Measurements from ENCODE around the gene ZDHHC23.
A peak's percentile ranks its signal among the peaks of the same experiment; 100 is the strongest.

The ZDHHC23 gene

GRCh38 chr3:113947372-113948014 lies at the start of gene ZDHHC23:
ZDHHC23 (plus strand) TSS chr3:113948013; CDS start chr3:113948803, 790 bp downstream.
- DNase-seq (ENCODE audit: low read depth, low spot score): no peak

GRCh38 chr3:113898892-113899291 lies 48.9 kb upstream of the ZDHHC23 start:
- DNase-seq (ENCODE audit: low read depth, low spot score): no peak

DNA sequence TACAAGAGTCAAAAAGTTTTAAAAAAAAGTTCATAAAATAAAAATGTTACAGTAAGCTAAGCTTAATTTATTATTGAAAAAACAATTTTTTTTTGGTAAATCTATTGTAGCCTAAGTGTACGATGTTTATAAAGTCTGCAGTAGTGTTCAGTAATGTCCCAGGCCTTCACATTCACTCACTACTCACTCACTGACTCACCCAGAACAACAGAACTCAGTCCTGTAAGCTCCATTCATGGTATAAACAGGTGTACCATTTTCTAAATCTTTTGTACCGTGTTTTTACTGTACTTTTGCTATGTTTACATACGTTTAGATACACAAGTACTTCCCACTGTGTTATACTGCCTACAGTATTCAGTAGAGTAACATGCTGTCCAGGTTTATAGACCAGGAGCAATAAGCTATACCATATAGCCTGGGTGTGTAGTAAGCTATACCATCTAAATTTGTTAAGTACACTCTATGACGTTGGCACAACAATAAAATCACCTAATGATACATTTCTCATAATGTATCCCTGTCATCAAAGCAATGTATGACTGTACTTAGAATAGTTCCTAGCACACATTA lies 41.2 kb upstream of the ZDHHC23 start:
- DNase-seq (ENCODE audit: low read depth, low spot score): no peak

GRCh38 chr3:113908133-113908532 lies 39.7 kb upstream of the ZDHHC23 start:
- no peak for DNase-seq (ENCODE audit: low read depth, low spot score)

DNA sequence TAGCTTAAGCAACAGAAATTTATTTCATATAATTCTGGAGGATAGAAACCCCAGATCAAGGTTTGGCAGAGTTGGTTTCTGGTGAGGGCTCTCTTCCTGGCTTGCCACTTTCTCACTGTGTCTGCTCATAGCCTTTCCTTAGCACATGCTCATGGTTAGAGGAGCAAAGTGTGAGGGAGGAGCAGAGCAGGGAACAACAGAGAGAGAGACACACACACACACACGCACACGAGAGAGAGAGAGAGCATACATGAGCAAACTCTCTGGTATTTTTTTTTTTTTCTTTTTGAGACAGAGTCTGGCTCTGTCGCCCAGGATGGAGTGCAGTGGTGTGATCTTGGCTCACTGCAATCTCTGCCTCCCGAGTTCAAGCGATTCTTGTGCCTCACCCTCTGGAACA lies 36.8 kb upstream of the ZDHHC23 start:
- no peak for DNase-seq (ENCODE audit: low read depth, low spot score)

DNA sequence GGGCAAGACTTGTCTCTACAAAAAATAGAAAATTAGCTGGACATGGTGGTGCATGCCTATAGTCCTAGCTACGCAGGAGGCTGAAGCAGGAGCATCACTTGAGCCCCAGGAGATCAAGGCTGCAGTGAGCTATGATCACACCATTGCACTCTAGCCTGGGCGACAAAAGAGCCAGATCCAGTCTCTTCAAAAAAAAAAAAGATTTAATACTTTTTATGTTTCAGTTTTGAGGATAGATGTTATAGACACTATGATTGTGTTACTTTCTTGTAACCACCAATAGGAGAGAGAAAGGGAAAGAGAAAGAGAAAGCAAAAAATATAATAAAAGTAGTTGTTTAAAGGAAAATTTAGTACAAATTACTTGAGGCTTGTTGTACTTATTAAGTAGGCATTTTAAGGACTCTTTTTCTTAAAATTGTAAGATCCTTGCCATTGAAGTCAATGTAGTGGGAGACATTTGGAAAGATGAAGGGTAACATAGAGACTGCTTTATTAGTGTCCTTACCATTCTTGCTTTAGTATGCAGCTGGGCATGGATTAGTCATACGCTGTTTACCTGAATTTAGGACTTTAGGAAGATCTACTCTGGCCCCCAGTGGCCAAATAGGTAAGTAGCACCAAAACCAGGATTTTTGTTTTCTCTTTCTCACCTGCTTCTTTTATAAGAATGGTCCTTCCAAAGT lies 35.1 kb upstream of the ZDHHC23 start:
- DNase-seq (ENCODE audit: low read depth, low spot score): peak; percentile 50

DNA sequence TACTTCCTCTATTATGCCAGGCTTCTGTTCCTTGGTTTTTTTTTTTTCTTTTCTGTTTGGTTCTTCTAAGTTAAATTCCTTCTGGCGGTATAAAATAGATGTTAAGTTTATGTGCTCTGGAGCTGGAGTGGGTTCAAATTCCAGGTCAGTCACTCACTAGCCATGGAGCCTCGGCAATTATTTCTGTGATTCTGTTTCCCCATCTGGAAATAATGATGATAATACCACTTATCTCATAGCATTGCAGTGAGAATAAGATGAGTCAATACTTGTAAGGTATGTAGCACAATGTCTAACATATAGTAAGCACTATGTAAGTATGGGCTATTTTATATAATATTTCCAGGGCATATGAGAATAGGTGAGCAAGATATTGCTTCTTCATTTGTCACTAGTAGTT lies 33.2 kb upstream of the ZDHHC23 start:
- DNase-seq (ENCODE audit: low read depth, low spot score): no peak

- DNase-seq (ENCODE audit: low read depth, low spot score): no peak
Observed at GRCh38 chr3:113927556-113927955, 20.3 kb upstream of the ZDHHC23 start.

DNA sequence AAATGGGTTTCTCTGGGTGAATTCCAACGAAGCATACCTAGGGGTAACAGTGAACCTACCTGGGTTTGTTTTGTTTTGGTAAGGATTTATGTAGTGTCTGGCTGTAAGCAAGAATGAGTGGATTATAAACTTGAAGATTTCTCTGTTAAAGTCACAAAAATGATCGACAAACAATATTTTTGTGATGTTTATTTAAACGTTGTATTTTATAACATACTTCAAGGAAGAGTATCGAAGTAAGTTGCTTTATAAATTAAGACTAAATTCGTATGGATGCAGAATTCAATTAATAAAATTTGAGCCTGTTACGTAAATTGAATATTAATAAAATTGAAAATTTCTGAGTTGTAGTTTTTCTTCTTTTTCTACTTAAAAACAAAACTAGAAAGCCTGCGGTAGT lies 982 bp upstream of the ZDHHC23 start:
- DNase-seq (ENCODE audit: low read depth, low spot score): no peak

GRCh38 chr3:113948015-113948917 lies 453 bp downstream of the ZDHHC23 start:
- DNase-seq (ENCODE audit: low read depth, low spot score): no peak

- no peak for DNase-seq (ENCODE audit: low read depth, low spot score)
Observed at GRCh38 chr3:113952921-113953320, 5.1 kb downstream of the ZDHHC23 start.

DNA sequence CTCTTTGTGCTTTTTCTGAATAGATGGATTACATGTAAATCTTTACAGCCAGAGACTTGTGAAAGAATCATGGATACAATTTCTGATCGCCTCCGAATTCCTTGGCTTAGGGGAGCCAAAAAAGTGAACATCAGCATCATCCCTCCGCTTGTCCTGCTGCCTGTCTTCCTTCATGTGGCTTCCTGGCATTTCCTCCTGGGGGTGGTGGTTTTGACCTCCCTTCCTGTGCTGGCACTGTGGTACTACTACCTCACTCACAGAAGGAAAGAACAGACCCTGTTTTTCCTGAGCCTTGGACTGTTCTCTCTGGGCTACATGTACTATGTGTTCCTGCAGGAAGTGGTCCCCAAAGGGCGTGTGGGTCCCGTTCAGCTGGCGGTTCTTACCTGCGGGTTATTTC lies 5.9 kb downstream of the ZDHHC23 start:
- DNase-seq (ENCODE audit: low read depth, low spot score): no peak

- DNase-seq (ENCODE audit: low read depth, low spot score): no peak
Observed at GRCh38 chr3:113954091-113954685, 6.4 kb downstream of the ZDHHC23 start.

DNA sequence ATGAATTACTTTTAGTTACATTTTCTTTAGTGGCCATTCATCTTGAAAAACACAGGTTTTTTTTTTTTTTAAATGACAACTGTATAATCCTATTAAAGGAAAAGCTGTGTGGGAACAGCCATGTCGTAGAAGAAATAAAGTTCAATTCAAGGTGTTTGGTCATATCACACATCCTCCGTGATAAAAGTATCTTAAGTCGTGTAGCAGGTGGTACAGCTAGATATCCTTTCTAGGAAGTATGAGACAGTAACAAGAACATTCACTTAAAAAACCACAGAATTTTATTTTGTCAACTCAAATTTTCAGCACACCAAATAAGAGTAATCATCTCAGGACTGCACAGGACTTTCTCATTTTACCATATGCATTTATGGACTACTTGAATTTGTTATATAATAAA lies 16.1 kb downstream of the ZDHHC23 start:
- no peak for DNase-seq (ENCODE audit: low read depth, low spot score)

DNA sequence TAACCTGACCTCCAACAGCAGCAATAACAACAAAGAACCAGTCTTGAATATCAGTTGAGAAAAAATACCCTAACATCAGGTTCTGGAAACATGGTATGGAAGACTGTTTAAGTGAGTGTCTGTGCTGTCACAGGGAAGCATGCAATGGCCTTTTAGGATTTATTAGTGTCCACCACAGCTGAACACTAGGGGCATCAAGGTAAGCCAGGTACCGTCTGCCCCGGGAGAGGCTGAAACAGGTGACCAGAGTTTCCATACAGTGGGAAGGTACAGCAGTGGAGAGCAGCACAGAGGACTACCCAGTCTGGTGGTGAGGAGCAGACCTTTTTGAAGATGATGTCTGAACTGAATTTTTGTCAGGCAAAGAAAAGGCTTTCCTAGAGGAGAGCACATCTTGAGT lies 18.4 kb downstream of the ZDHHC23 start:
- no peak for DNase-seq (ENCODE audit: low read depth, low spot score)

DNA sequence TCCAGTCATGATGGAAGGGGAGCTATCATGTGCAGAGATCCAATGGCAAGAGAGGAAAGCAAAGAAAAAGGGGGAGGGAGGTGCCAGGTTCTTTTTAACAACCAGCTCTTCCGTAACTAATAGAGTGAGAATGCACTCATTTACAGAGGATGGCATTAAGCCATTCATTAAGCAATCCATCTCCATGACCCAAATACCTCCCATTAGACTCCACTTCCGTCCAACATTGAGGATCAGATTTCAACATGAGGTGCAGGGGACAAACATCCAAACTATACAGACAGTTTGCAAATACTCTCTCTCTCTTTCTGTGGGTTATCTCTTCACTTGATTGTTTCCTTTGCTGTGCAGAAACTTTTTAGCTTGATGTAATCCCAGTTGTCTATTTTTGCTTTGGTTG lies 21.2 kb downstream of the ZDHHC23 start:
- no peak for DNase-seq (ENCODE audit: low read depth, low spot score)

- DNase-seq (ENCODE audit: low read depth, low spot score): no peak
Observed at GRCh38 chr3:113977822-113978221, 30.0 kb downstream of the ZDHHC23 start.

GRCh38 chr3:113979916-113980315 lies 32.1 kb downstream of the ZDHHC23 start:
- no peak for DNase-seq (ENCODE audit: low read depth, low spot score)

DNA sequence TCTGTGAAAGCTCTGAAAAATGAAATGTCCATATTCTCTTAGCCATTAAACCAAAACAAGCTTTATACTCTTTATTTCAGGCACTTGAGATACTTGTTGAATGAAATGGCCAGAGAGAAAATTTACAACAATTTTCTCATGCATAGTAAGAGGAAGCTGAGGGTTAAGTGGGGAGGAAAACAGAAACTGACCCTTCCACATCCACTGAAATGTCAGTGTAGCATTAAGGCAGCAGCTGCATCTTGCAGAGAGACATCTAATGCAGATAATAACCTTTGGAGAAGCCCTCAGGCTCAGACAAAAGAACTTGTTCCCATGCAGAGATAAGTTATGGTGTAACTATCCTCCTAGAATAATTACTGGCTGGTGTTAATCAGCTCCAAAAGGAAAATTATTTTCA lies 34.0 kb downstream of the ZDHHC23 start:
- DNase-seq (ENCODE audit: low read depth, low spot score): no peak

- no peak for DNase-seq (ENCODE audit: low read depth, low spot score)
Observed at GRCh38 chr3:113983544-113983943, 35.7 kb downstream of the ZDHHC23 start.

DNA sequence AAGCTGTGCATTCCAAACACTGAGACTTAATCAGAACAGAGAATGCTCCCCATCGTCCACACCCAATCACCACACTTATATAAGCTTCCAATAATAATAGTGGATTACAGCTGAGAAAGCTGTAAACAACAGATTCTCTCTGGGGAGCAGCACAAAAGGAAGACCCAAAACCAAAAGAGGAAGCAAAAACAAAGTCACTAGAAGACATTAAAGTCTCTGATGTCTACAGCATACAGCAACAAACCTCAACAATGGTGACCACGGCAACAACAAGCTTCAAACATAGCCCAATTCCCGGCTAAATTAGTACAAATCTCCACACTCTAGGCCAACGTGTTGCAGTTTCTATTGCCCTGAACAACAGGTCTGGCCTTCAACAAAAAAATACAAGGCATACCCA lies 37.7 kb downstream of the ZDHHC23 start:
- DNase-seq (ENCODE audit: low read depth, low spot score): no peak

GRCh38 chr3:114005481-114005880 lies 57.7 kb downstream of the ZDHHC23 start:
- DNase-seq (ENCODE audit: low read depth, low spot score): no peak

All from smooth muscle cell of the brain vasculature (primary cell).